Ascending aorta (tissue), 2 donors: ENCODE data around the gene RHOBTB3. TPM values are rescaled to one million over a fixed set of nuclear protein-coding genes. Genes with fewer than 3 reads are reported as not detected.

Experiments
- DNase-seq, 2 donors: peaks; one replicate each; pipeline ENCODE4 v3.0.0-alpha.2; 2019; ENCODE audit warnings: low spot score in 2 of 2
- H3K27ac ChIP-seq, 2 donors: fragments of 200-600 bp; sonication (generic); one replicate each; pipeline ENCODE4 v1.5.1; 2016 to 2017; ENCODE audit warnings: mild to moderate bottlenecking in 1 of 2
- H3K27me3 ChIP-seq: fragments of 200-600 bp; sonication (generic); one replicate; pipeline ENCODE4 v1.5.1; 2017
- H3K36me3 ChIP-seq, 2 donors: fragments of 200-600 bp; sonication (generic); one replicate each; pipeline ENCODE4 v1.5.1; 2016
- H3K4me1 ChIP-seq, 2 donors: fragments of 200-600 bp; sonication (generic); one replicate each; pipeline ENCODE4 v1.5.1; 2016 to 2017; ENCODE audit warnings: mild to moderate bottlenecking in 1 of 2
- H3K4me3 ChIP-seq, 2 donors: fragments of 200-600 bp; sonication (generic); one replicate each; pipeline ENCODE4 v1.5.1; 2016 to 2017; ENCODE audit warnings: mild to moderate bottlenecking in 1 of 2
- H3K9me3 ChIP-seq, 2 donors: fragments of 200-600 bp; sonication (generic); one replicate each; pipeline ENCODE4 v1.5.1; 2016
- intact Hi-C: fragments of 100-400 bp; cut with DNase I; formaldehyde crosslinking; loops from one replicate; pipeline ENCODE4 v1.15.1; 2023
- total RNA-seq: library from RNA; depleted of rRNA; stranded (reverse); fragments of >200 nt; gene quantifications from one replicate; pipeline ENCODE4 v1.1.0, GENCODE V29; 2016
- TF ChIP-seq, protein P1 (sequence below), 3 experiments: fragments of 200-600 bp in 2 of 3; fragments of 450-650 bp in 1 of 3; sonication (generic) in 2 of 3; IDR thresholded peaks; one replicate each; pipeline ENCODE4 v1.5.1; 2016 to 2019; ENCODE audit warnings: antibody characterized with exemption in 3 of 3, mild to moderate bottlenecking in 1 of 3, moderate library complexity in 1 of 3

Gene RHOBTB3
- total RNA-seq, 1 donor from 2014 or later: 153 TPM

DNA sequence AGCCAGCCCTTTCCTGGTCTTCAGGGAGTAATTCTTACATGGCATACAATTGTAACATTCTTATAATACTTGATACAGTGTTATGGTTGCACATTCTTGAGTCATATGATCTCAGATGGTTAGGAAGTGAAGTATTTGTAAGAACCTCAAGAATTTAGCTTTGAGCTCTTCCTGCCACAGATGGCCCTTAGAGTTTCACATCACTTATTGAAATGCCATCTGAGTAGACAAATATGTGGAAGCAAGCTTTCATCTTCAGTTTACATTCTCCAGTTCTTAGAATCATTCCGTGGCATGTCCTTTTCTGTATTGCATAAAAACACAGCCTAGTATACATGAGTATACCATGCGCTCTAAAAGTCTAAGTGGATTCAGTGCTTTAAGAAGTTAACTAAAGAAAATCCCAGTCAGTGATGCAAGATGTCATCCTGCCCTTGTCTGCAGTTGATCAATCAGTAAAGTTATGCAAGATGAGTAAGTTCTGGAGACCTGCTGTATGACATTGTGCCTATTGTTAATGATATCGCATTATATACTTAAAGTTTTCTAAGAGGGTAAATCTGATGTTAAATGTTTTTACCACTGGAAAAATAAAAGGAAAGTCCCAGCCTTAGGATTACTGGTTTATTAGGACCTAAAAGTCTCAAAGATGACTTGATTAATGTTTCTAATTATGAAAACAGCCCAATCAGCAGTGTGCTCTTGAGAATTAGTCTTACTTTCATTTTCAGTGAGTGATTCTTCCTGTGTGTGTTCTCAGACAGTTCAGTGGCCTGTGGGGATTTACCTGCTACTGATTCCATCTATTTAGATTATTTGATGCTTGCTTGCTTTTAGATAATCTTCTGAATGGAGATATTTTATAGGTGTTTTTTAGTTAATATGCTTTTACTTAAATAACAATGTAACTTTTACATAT, 29.4 kb downstream of the RHOBTB3 start:
- Histone ChIP-seq H3K9me3 (no peaks in the 10 kb centered on the region), H3K4me3 (peak overlapping the region in 1 of 2 donors; percentile 7), H3K27me3 (no peaks in the 10 kb centered on the region), H3K27ac (no peak overlapping the region), H3K36me3 (peaks cover 0 to 2% of the 10 kb centered on the region in 2 donors), H3K4me1 (peaks cover 0 to 7% of the 10 kb centered on the region in 2 donors)
- TF ChIP-seq, protein P1, sequence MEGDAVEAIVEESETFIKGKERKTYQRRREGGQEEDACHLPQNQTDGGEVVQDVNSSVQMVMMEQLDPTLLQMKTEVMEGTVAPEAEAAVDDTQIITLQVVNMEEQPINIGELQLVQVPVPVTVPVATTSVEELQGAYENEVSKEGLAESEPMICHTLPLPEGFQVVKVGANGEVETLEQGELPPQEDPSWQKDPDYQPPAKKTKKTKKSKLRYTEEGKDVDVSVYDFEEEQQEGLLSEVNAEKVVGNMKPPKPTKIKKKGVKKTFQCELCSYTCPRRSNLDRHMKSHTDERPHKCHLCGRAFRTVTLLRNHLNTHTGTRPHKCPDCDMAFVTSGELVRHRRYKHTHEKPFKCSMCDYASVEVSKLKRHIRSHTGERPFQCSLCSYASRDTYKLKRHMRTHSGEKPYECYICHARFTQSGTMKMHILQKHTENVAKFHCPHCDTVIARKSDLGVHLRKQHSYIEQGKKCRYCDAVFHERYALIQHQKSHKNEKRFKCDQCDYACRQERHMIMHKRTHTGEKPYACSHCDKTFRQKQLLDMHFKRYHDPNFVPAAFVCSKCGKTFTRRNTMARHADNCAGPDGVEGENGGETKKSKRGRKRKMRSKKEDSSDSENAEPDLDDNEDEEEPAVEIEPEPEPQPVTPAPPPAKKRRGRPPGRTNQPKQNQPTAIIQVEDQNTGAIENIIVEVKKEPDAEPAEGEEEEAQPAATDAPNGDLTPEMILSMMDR (IDR thresholded peaks at IDR 0.05): no peak
- intact Hi-C loops: no loop called here
- DNase-seq: no peak

DNA sequence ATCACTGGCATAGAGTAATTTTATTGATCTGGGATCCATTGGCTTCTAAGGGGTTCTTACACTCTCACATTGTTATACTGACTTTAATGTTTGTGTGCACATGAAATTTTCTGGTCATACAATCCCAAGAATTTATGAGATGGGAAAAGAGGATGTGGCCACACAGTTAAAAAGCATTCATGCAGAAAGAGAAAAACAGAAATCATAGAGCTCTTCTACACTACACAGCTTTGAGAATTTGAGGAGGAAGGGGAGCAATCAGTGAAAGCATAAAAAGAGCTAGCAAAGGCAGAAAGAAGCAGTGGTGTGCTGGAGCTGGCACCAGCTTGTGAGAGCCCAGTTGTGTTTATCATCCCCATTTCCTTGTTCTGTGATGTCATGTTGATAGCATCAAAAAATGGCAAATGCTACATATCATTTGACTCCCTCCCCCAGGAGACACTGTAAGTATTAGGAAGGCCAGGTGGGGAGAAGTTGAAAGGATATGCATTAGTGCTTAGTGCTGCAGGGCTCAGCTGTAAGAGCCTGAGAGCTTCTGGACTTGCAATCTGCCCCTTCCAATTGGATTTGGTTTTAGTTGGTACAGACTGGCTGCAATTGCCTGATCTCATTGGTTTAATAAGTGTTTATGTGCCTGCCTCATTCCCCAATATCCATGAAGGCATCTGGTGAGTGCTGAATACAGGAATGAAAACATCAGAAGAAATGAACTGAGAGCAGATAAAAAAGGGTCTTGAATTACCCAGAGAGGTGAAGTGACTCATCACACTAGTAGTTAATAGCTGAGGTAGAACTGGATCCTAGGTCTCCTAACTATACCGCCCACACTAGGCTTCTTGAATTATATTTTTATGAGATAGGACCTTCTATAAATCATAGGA, 30.9 kb downstream of the RHOBTB3 start:
- no peak overlapping the region for H3K27ac ChIP-seq
- no peak for DNase-seq
- H3K27me3 ChIP-seq: no peaks in the 10 kb centered on the region
- no peak overlapping the region for H3K4me3 ChIP-seq
- intact Hi-C loops: no loop called here
- H3K36me3 ChIP-seq: no peaks in the 10 kb centered on the region
- H3K4me1 ChIP-seq: peaks cover 0 to 7% of the 10 kb centered on the region in 2 donors
- TF ChIP-seq, protein P1 (IDR thresholded peaks at IDR 0.05): no peak
- no peaks in the 10 kb centered on the region for H3K9me3 ChIP-seq

DNA sequence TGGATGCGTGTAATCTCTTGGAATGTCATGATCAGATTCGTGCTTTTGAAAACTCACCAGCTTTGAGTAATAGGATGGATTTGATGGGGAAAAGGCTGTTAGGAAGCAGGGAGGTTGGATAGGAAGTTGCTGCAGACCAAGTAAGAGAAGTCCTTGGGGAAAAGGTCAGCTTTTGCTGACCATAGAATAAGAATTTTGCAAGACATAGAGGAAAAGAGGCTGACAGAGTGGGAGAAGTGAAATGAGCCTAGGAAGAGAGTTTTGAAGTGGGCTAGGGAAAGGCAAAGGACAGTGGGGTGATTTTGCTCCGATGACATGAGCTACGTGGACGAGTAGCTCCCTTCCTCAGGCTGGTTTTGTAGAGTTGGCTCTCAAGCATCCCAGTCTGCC, 31.5 kb downstream of the RHOBTB3 start:
- DNase-seq: no peak

DNA sequence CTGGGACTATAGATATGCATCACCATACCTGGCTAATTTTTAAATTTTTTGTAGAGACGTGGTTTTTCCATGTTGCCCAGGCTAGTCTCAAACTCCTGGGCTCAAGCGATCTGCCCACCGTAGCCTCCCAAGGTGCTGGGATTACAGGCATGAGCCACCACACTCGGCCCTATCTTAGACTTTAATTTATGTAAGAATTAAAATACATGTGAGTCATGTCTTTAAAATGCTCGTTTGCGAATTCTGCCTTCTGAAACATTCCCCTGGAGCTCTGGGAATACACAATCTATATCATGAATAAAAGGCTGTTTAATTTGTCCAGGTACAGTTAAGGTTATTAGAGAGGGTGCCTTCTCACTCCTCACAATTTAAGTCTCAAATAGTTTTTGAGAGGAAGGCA, 32.8 kb downstream of the RHOBTB3 start:
- Histone ChIP-seq H3K27ac (no peak overlapping the region), H3K4me1 (peaks cover 0 to 7% of the 10 kb centered on the region in 2 donors), H3K27me3 (no peaks in the 10 kb centered on the region), H3K9me3 (no peaks in the 10 kb centered on the region), H3K36me3 (peaks cover 0 to 6% of the 10 kb centered on the region in 2 donors), H3K4me3 (no peak overlapping the region)
- no peak for DNase-seq
- TF ChIP-seq, protein P1 (IDR thresholded peaks at IDR 0.05): no peak
- intact Hi-C loops: no loop called here

More for the DNA sequence above, 31.5 kb downstream of the RHOBTB3 start:
- TF ChIP-seq, protein P1 (IDR thresholded peaks at IDR 0.05): no peak
- Histone ChIP-seq H3K27me3 (no peaks in the 10 kb centered on the region), H3K4me3 (no peak overlapping the region), H3K27ac (no peak overlapping the region), H3K4me1 (peaks cover 0 to 7% of the 10 kb centered on the region in 2 donors), H3K36me3 (no peaks in the 10 kb centered on the region), H3K9me3 (no peaks in the 10 kb centered on the region)
- intact Hi-C loops: no loop called here

DNA sequence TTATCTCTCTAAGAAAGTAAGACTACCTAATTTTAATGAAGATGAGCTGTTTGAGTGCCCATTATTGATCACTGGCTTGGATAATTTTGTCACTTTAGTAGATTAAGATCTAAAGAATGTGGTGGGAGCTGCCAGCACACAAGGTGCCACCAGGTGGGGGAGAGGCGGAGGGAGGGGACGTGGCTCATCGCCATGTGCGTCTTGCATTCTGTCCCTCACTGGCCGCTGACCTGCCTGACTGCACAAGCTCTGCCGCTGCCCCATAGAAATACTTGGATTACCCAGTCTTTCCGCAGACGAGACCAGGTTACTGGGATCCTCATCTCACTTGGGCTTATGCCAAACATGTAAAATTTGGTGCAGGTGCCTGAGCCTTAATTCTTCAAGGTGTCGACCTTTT, 37.6 kb downstream of the RHOBTB3 start:
- peaks cover 0 to 11% of the 10 kb centered on the region in 2 donors for H3K36me3 ChIP-seq
- intact Hi-C loops: no loop called here

More for the DNA sequence above, 37.6 kb downstream of the RHOBTB3 start:
- Histone ChIP-seq H3K4me1 (no peaks in the 10 kb centered on the region), H3K27me3 (no peaks in the 10 kb centered on the region), H3K4me3 (no peak overlapping the region), H3K9me3 (no peaks in the 10 kb centered on the region), H3K27ac (no peak overlapping the region)
- TF ChIP-seq, protein P1 (IDR thresholded peaks at IDR 0.05): no peak
- no peak for DNase-seq
